Esophagus mucosa (tissue), 1 donor: ENCODE results near the gene FAM187B. TPM values are rescaled to one million over a fixed set of nuclear protein-coding genes. Genes with fewer than 3 reads are reported as not detected.

Source experiments
- ATAC-seq: fragments of 200-7000 bp; cut with Tn5 transposase; one replicate; pipeline ENCODE4 v1.9.1; 2020
- total RNA-seq: library from RNA; stranded (reverse); gene quantifications from one replicate; pipeline ENCODE4 v1.2.4, GENCODE V29; 2023
- donor health status: DM: yes; HTN: yes; CAD: no.

The FAM187B gene
- total RNA-seq, 1 donor from 2014 or later: not detected

DNA sequence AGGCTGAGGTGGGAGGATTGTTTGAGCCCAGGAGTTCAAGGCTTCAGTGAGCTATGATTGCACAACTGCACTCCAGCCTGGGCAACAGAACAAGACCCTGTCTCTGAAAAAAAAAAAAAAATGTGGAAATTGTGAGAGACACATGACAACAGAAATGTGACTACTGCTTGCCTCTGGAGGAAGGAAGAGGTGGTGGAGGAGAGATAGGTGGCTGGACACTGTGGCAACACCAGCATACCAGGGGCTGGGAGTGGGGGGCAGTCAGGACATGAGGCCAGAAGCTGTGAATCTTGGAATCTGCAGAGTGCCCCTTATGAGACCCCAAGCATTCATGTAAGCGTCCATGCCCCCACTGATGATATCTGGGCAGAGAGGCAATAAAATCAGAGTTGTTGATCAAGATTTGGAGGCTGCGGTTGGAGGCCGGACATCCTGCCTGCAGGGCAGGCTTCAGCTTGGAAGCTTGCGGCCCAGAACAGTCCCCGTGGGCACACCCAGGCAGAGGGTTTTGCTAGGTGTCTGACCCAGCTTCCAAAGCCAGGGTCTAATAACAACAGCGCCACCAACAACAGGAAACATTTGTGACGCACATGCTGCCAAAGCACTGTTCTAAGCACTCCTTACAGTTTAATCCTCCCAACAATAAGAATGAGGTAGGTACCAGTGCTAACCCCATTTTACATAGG lies 16.9 kb downstream of the FAM187B start:
- ATAC-seq: peak; percentile 37

GRCh38 chr19:35209646-35210045 lies 18.9 kb downstream of the FAM187B start:
- no peak for ATAC-seq

GRCh38 chr19:35208121-35208520 lies 20.4 kb downstream of the FAM187B start:
- no peak for ATAC-seq

DNA sequence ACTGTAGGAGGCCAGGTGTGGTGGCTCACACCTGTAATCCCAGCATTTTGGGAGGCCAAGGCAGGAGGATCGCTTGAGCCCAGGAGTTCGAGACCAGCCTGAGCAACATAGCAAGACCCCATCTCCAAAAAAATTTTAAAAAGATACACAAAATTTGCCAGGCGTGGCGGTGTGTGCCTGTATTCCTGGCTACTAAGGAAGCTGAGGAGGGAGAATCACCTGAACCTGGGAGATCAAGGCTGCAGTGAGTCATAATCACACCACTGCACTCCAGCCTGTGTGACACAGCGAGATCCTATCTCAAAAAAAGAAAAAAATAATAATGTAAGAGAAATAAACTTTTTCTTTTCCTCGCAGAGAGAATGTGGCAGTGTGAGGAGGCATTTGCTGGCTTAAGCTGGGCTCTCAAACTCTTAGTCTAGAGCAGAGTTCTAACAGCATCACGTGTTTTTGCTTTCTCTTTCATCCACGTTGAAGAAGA lies 21.1 kb downstream of the FAM187B start:
- no peak for ATAC-seq

- no peak for ATAC-seq
Measured at GRCh38 chr19:35206855-35207254, 21.7 kb downstream of the FAM187B start.

DNA sequence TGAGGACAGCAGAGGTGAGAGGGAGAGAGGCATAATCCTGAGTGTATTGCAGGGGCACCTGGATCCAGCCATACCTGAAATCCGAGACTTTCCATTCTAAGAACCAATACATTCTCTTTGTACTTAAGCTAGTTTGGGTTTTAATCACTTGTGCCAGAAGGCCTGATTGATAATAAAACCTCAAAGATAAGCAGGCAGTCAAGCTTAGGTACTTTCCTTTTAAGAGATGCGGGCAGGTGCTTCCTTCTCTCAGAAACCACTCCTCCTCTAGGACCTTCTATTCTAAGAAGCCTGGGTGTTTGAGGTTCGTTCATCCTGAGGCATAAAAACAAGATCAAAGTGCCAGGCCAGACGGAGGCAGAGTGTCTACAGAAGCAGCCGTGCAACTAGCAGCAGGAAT lies 22.2 kb downstream of the FAM187B start:
- ATAC-seq: no peak

GRCh38 chr19:35205733-35206323 lies 22.7 kb downstream of the FAM187B start:
- ATAC-seq: no peak

DNA sequence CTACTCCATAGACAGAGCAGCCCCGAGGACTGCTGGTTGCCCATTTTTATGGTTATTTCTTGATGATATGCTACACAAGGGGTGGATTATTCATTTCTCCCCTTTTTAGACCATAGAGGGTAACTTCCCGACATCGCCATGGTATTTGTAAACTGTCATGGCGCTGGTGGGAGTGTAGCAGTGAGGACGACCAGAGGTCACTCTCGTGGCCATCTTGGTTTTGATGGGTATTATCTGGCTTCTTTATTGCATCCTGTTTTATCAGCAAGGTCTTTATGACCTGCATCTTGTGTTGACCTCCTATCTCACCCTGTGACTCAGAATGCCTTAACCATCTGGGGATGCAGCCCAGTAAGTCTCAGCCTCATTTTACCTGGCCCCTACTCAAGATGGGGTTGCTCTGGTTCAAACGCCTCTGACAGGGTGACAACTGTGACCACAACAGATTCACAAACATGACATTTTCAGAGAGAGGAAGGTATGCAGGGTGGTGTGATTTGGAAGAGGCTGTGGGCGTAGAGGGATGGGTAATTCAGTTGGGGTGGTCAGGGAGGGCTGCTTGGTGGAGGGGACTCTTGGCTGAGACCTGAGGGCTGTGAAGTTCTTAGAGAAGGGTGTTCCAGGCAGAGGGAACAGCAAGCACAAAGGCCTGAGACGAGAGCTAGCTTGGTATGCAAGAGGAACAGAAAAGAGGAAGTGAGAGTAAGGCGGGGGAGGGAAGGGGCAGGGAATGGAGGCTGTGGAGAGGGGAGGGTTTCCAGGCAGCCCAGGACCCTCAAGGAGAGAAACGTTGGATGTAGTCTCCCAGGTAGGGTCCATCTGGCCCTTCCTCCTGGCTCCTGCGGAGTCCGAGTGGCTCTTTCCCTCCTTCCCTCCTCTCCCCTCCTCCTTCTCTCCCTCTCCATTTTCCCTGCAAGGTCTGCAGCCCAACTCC lies 23.5 kb downstream of the FAM187B start:
- peak; percentile 57 for ATAC-seq

GRCh38 chr19:35202722-35203688 lies 25.5 kb downstream of the FAM187B start:
- ATAC-seq: no peak

DNA sequence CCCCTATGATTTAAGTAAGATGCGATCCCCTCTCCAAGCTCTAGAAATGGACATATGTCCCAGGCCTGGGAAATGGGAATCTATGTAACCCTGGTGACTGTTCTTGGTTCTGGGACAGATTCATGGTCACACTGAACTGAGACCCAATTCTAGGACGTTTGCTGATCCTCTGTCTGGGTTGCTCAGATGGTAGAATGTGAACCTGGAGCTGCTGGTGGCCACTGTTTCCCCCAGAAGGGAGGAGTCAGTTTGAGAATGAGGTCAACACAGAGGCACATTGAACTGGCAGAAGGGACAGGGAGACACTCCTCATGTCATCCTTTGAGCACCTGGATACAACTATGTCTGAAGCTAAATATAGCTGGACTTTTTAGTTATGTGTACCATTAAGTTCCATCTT lies 29.1 kb downstream of the FAM187B start:
- no peak for ATAC-seq

- peak; percentile 67 for ATAC-seq
Measured at GRCh38 chr19:35196861-35197260, 31.7 kb downstream of the FAM187B start.

DNA sequence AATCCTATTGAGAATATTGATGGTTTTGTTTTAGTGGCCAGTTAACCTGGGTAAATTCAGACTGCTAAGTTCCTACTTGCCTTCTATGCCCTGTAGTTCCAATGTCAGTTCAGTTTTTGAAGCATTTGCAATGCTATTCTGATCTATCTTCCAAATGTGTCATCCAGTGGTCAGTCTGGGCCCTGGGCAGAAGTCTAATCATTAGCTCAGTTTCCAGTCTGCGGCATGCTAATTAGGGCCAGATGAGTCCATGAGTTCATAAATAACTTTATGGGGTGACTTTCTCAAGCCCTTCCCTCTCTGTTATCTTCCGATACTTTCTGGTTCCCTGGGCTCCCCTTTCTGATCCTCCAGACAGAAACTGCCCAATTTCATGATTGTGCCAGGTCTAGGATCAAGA lies 32.7 kb downstream of the FAM187B start:
- ATAC-seq: no peak

- ATAC-seq: no peak
Measured at GRCh38 chr19:35194012-35194984, 34.2 kb downstream of the FAM187B start.

GRCh38 chr19:35184884-35185283 lies 43.7 kb downstream of the FAM187B start:
- no peak for ATAC-seq

DNA sequence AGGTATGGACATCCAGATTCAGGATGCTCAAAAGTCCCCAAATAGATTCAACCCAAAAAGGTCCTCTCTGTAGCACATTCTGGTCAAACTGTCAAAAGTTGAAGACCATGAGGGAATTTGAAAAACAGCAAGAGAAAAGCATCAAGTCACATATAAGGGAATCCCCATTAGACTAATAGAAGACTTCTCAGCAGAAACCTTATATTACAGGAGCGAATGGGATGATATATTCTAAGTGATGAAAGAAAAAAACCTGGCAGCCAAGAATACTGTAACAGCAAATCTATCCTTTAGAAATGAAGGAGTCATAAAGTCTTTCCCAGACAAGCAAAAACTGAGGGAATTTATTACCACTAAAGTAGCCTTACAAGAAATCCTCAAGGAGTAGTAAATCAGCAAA lies 44.3 kb downstream of the FAM187B start:
- ATAC-seq: no peak

DNA sequence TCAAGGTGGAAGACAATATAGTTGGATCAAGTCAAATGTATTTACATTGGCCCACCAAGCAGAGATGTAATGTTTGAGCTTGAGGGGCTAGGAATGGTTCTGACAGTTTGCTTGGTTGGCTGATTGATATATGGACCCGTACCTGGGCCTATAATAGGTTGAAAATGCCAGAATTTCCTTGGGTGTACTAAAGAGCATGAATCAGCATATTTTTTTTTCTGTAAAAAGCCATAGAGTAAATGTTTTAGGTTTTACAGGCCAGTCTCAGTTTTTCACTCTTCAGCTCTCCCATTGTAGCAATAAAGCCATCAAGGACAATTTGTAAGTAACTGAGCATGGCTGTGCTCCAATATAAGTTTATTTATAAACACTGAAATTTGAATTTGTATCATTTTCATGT lies 47.2 kb downstream of the FAM187B start:
- ATAC-seq: no peak

GRCh38 chr19:35179830-35180229 lies 48.7 kb downstream of the FAM187B start:
- ATAC-seq: no peak

DNA sequence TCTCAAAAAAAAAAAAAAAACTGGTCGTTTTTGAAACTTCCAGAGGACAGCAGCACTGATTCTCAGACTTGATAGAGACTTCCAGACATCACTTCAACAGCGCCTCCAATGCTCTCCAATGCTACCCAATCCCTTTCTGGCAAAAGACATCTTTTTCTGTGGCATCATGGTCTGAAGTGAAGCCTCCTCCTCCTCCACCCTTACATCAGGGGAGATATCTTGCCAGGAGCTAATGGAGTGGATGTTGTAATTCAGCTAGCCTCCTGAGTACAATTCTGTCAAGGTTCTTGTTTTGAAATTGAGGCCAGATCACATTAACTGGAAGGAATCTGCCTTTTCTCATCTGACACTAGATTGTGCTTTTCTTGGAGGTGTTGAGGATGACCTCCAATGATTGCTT lies 49.8 kb downstream of the FAM187B start:
- no peak for ATAC-seq

- ATAC-seq: no peak
Measured at GRCh38 chr19:35177377-35178274, 50.9 kb downstream of the FAM187B start.

DNA sequence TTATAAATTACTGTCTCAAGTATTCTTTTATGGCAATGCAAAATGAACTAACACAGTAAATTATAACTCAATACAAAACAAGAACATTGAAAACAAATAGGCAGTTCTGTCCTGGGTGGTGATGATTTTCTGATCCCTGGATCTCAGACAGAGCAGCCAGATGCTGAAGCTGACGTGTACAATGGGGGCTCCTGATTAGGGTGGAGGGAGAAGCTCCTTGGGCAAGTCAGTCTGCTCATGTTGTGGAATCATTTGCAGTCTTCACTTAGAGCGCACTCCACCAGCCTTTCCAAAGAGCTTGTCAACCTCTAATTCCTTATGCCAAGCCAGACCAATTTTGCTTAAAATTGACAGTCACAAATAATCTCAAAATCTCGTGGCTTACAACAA lies 52.4 kb downstream of the FAM187B start:
- no peak for ATAC-seq
